ENCODE measurements around the gene SNRPA1.
"Not testable (repeated sequence)": the region's sequence is repeated elsewhere in the genome, so short reads cannot be mapped to it uniquely, and the experiment has no call there.

The SNRPA1 gene

GRCh38 chr15:101294731-101295606, at the start of gene SNRPA1:
Gene SNRPA1 (minus strand): TSS chr15:101295248. CDS start chr15:101295178, 70 bp downstream.
- Histone ChIP-seq H3K4me3 (ENCODE audit: low read depth in 1 of 2, low read length in 2 of 2) (peak within 1 kb of the TSS; percentile 86 to 99), H3K27ac (ENCODE audit: low read length) (peak within 1 kb of the TSS; percentile 99), H3K9me3 (ENCODE audit: control insufficient read depth in 1 of 2, low read length in 2 of 2) (no peaks in the 10 kb centered on the region), H3K4me1 (ENCODE audit: control insufficient read depth in 1 of 2, insufficient read depth in 2 of 2, low read length in 2 of 2) (peaks cover 7 to 29% of the 10 kb centered on the region in 2 donors), H3K36me3 (ENCODE audit: control insufficient read depth in 1 of 2, insufficient read depth in 2 of 2, low read length in 2 of 2) (peaks cover 6 to 8% of the 10 kb centered on the region in 2 donors), H3K27me3 (ENCODE audit: low read depth, low read length) (no peaks in the 10 kb centered on the region)

GRCh38 chr15:101342056-101342455, 47.0 kb upstream of the SNRPA1 start:
- Histone ChIP-seq H3K9me3 (ENCODE audit: control insufficient read depth in 1 of 2, low read length in 2 of 2) (no peaks in the 10 kb centered on the region), H3K36me3 (ENCODE audit: control insufficient read depth in 1 of 2, insufficient read depth in 2 of 2, low read length in 2 of 2) (no peaks in the 10 kb centered on the region), H3K27me3 (ENCODE audit: low read depth, low read length) (no peaks in the 10 kb centered on the region), H3K4me1 (ENCODE audit: control insufficient read depth in 1 of 2, insufficient read depth in 2 of 2, low read length in 2 of 2) (no peaks in the 10 kb centered on the region), H3K4me3 (ENCODE audit: low read depth in 1 of 2, low read length in 2 of 2) (no peak overlapping the region), H3K27ac (ENCODE audit: low read length) (no peak overlapping the region)

- no peaks in the 10 kb centered on the region for H3K4me1 ChIP-seq (ENCODE audit: control insufficient read depth in 1 of 2, insufficient read depth in 2 of 2, low read length in 2 of 2)
- H3K36me3 ChIP-seq (ENCODE audit: control insufficient read depth in 1 of 2, insufficient read depth in 2 of 2, low read length in 2 of 2) = no peaks in the 10 kb centered on the region
- H3K4me3 ChIP-seq (ENCODE audit: low read depth in 1 of 2, low read length in 2 of 2) = no peak overlapping the region
- no peak overlapping the region for H3K27ac ChIP-seq (ENCODE audit: low read length)
- no peaks in the 10 kb centered on the region for H3K27me3 ChIP-seq (ENCODE audit: low read depth, low read length)
- H3K9me3 ChIP-seq (ENCODE audit: control insufficient read depth in 1 of 2, low read length in 2 of 2) = no peaks in the 10 kb centered on the region
Measured at GRCh38 chr15:101338502-101339057, 43.5 kb upstream of the SNRPA1 start.

- H3K36me3 ChIP-seq (ENCODE audit: control insufficient read depth in 1 of 2, insufficient read depth in 2 of 2, low read length in 2 of 2) = no peaks in the 10 kb centered on the region
- no peaks in the 10 kb centered on the region for H3K9me3 ChIP-seq (ENCODE audit: control insufficient read depth in 1 of 2, low read length in 2 of 2)
- no peak overlapping the region for H3K27ac ChIP-seq (ENCODE audit: low read length)
- H3K4me1 ChIP-seq (ENCODE audit: control insufficient read depth in 1 of 2, insufficient read depth in 2 of 2, low read length in 2 of 2) = no peaks in the 10 kb centered on the region
- no peak overlapping the region for H3K4me3 ChIP-seq (ENCODE audit: low read depth in 1 of 2, low read length in 2 of 2)
- no peaks in the 10 kb centered on the region for H3K27me3 ChIP-seq (ENCODE audit: low read depth, low read length)
Measured at GRCh38 chr15:101337976-101338375, 42.9 kb upstream of the SNRPA1 start.

- H3K4me3 ChIP-seq (ENCODE audit: low read depth in 1 of 2, low read length in 2 of 2); H3K27ac ChIP-seq (ENCODE audit: low read length); H3K9me3 ChIP-seq (ENCODE audit: control insufficient read depth in 1 of 2, low read length in 2 of 2); H3K27me3 ChIP-seq (ENCODE audit: low read depth, low read length); H3K36me3 ChIP-seq (ENCODE audit: control insufficient read depth in 1 of 2, insufficient read depth in 2 of 2, low read length in 2 of 2); H3K4me1 ChIP-seq (ENCODE audit: control insufficient read depth in 1 of 2, insufficient read depth in 2 of 2, low read length in 2 of 2): not testable (repeated sequence)
Measured at GRCh38 chr15:101333907-101334789, 39.1 kb upstream of the SNRPA1 start.

- no peak overlapping the region for H3K27ac ChIP-seq (ENCODE audit: low read length)
- no peaks in the 10 kb centered on the region for H3K9me3 ChIP-seq (ENCODE audit: control insufficient read depth in 1 of 2, low read length in 2 of 2)
- H3K27me3 ChIP-seq (ENCODE audit: low read depth, low read length) = no peaks in the 10 kb centered on the region
- H3K4me1 ChIP-seq (ENCODE audit: control insufficient read depth in 1 of 2, insufficient read depth in 2 of 2, low read length in 2 of 2) = no peaks in the 10 kb centered on the region
- H3K4me3 ChIP-seq (ENCODE audit: low read depth in 1 of 2, low read length in 2 of 2) = no peak overlapping the region
- H3K36me3 ChIP-seq (ENCODE audit: control insufficient read depth in 1 of 2, insufficient read depth in 2 of 2, low read length in 2 of 2) = no peaks in the 10 kb centered on the region
Measured at GRCh38 chr15:101332061-101332467, 37.0 kb upstream of the SNRPA1 start.

- Histone ChIP-seq H3K27me3 (ENCODE audit: low read depth, low read length) (no peaks in the 10 kb centered on the region), H3K36me3 (ENCODE audit: control insufficient read depth in 1 of 2, insufficient read depth in 2 of 2, low read length in 2 of 2) (no peaks in the 10 kb centered on the region), H3K9me3 (ENCODE audit: control insufficient read depth in 1 of 2, low read length in 2 of 2) (no peaks in the 10 kb centered on the region), H3K4me3 (ENCODE audit: low read depth in 1 of 2, low read length in 2 of 2) (no peak overlapping the region), H3K27ac (ENCODE audit: low read length) (no peak overlapping the region), H3K4me1 (ENCODE audit: control insufficient read depth in 1 of 2, insufficient read depth in 2 of 2, low read length in 2 of 2) (no peaks in the 10 kb centered on the region)
Measured at GRCh38 chr15:101329867-101330380, 34.9 kb upstream of the SNRPA1 start.

GRCh38 chr15:101329309-101329863, 34.3 kb upstream of the SNRPA1 start:
- Histone ChIP-seq H3K4me1 (ENCODE audit: control insufficient read depth in 1 of 2, insufficient read depth in 2 of 2, low read length in 2 of 2) (no peaks in the 10 kb centered on the region), H3K4me3 (ENCODE audit: low read depth in 1 of 2, low read length in 2 of 2) (no peak overlapping the region), H3K9me3 (ENCODE audit: control insufficient read depth in 1 of 2, low read length in 2 of 2) (no peaks in the 10 kb centered on the region), H3K36me3 (ENCODE audit: control insufficient read depth in 1 of 2, insufficient read depth in 2 of 2, low read length in 2 of 2) (no peaks in the 10 kb centered on the region), H3K27me3 (ENCODE audit: low read depth, low read length) (no peaks in the 10 kb centered on the region), H3K27ac (ENCODE audit: low read length) (no peak overlapping the region)

- H3K27ac ChIP-seq (ENCODE audit: low read length) = no peak overlapping the region
- no peaks in the 10 kb centered on the region for H3K27me3 ChIP-seq (ENCODE audit: low read depth, low read length)
- H3K9me3 ChIP-seq (ENCODE audit: control insufficient read depth in 1 of 2, low read length in 2 of 2) = no peaks in the 10 kb centered on the region
- no peak overlapping the region for H3K4me3 ChIP-seq (ENCODE audit: low read depth in 1 of 2, low read length in 2 of 2)
- no peaks in the 10 kb centered on the region for H3K4me1 ChIP-seq (ENCODE audit: control insufficient read depth in 1 of 2, insufficient read depth in 2 of 2, low read length in 2 of 2)
- H3K36me3 ChIP-seq (ENCODE audit: control insufficient read depth in 1 of 2, insufficient read depth in 2 of 2, low read length in 2 of 2) = no peaks in the 10 kb centered on the region
Measured at GRCh38 chr15:101328001-101328400, 33.0 kb upstream of the SNRPA1 start.

- Histone ChIP-seq H3K4me3 (ENCODE audit: low read depth in 1 of 2, low read length in 2 of 2) (no peak overlapping the region), H3K27me3 (ENCODE audit: low read depth, low read length) (no peaks in the 10 kb centered on the region), H3K27ac (ENCODE audit: low read length) (no peak overlapping the region), H3K4me1 (ENCODE audit: control insufficient read depth in 1 of 2, insufficient read depth in 2 of 2, low read length in 2 of 2) (no peaks in the 10 kb centered on the region), H3K9me3 (ENCODE audit: control insufficient read depth in 1 of 2, low read length in 2 of 2) (no peaks in the 10 kb centered on the region), H3K36me3 (ENCODE audit: control insufficient read depth in 1 of 2, insufficient read depth in 2 of 2, low read length in 2 of 2) (no peaks in the 10 kb centered on the region)
Measured at GRCh38 chr15:101327147-101327740, 32.2 kb upstream of the SNRPA1 start.
